ENCODE measurements around the gene TMEM151B. TPM values are rescaled to one million over a fixed set of nuclear protein-coding genes. Genes with fewer than 3 reads are reported as not detected.

Gene TMEM151B
- total RNA-seq, 1 experiment from 2014 or later: not detected

DNA sequence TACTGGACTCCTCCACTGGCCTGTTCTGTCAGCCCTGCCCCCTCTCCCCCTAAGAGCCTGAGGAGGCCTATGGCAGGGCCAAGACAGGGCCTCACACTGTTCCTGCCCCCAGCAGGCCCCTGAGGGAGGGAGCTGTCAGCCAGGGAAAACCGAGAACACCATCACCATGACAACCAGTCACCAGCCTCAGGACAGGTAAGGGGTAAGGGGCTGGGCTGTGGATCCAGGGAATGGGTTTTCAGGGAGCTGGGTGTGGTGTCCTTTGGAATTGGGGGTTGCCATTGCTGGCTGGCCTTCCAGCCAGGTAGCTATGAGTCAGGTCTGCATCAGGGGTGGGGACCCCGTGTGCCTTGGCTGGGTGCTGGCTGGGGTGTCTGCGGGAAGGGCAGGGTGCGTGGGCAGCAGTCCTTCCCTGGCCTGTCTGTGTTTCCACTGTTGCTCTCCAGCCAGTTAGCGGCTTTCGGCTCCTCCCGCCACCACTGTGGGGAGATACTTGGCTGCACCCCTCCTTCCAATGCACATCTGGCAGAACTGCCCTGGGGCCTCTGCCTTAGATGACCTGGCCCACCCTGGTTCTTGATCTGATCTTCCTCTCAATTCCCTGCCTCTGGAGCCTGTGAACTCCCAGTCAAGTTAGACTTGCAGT is 43.0 kb upstream of the TMEM151B start:
- CTCF ChIA-PET: interaction anchor here (1.5 kb wide), 1 partner anchor 10 kb away, joined by 7 read pairs; no protein-coding TSS in a partner anchor
- TF ChIP-seq ZFX (IDR thresholded peaks at IDR 0.05): no peak
- TF ChIP-seq, protein P1, sequence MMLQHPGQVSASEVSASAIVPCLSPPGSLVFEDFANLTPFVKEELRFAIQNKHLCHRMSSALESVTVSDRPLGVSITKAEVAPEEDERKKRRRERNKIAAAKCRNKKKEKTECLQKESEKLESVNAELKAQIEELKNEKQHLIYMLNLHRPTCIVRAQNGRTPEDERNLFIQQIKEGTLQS (IDR thresholded peaks at IDR 0.05): no peak
- no peak for TF ChIP-seq SIN3A (IDR thresholded peaks at IDR 0.05; ENCODE audit: low read depth)
- TF ChIP-seq YY1 (IDR thresholded peaks at IDR 0.05; ENCODE audit: extremely low read depth, insufficient replicate concordance, low read depth, low read length): no peak
- TF ChIP-seq EZH2phosphoT487 (IDR thresholded peaks at IDR 0.05; ENCODE audit: borderline replicate concordance): no peak
- TF ChIP-seq JUND (IDR thresholded peaks at IDR 0.05): no peak
- no peak for TF ChIP-seq CEBPB (IDR thresholded peaks at IDR 0.05; ENCODE audit: low read depth)
- TF ChIP-seq ZNF274 (IDR thresholded peaks at IDR 0.05; ENCODE audit: low read depth, low read length): no peak
- TF ChIP-seq POLR2AphosphoS5 (IDR thresholded peaks at IDR 0.05; ENCODE audit: low read depth, low read length): no peak
- no peak for TF ChIP-seq EGR1 (IDR thresholded peaks at IDR 0.05; ENCODE audit: low read depth)
- TF ChIP-seq POLR2A (IDR thresholded peaks at IDR 0.05; ENCODE audit: borderline replicate concordance, extremely low read depth, insufficient read depth, insufficient read length): no peak
- TF ChIP-seq, protein P2, sequence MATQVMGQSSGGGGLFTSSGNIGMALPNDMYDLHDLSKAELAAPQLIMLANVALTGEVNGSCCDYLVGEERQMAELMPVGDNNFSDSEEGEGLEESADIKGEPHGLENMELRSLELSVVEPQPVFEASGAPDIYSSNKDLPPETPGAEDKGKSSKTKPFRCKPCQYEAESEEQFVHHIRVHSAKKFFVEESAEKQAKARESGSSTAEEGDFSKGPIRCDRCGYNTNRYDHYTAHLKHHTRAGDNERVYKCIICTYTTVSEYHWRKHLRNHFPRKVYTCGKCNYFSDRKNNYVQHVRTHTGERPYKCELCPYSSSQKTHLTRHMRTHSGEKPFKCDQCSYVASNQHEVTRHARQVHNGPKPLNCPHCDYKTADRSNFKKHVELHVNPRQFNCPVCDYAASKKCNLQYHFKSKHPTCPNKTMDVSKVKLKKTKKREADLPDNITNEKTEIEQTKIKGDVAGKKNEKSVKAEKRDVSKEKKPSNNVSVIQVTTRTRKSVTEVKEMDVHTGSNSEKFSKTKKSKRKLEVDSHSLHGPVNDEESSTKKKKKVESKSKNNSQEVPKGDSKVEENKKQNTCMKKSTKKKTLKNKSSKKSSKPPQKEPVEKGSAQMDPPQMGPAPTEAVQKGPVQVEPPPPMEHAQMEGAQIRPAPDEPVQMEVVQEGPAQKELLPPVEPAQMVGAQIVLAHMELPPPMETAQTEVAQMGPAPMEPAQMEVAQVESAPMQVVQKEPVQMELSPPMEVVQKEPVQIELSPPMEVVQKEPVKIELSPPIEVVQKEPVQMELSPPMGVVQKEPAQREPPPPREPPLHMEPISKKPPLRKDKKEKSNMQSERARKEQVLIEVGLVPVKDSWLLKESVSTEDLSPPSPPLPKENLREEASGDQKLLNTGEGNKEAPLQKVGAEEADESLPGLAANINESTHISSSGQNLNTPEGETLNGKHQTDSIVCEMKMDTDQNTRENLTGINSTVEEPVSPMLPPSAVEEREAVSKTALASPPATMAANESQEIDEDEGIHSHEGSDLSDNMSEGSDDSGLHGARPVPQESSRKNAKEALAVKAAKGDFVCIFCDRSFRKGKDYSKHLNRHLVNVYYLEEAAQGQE (IDR thresholded peaks at IDR 0.05; ENCODE audit: low read depth): no peak
- TF ChIP-seq EZH2 (IDR thresholded peaks at IDR 0.05): no peak
- no peak for TF ChIP-seq ELF1 (IDR thresholded peaks at IDR 0.05; ENCODE audit: borderline replicate concordance, low read depth)
- no peak for TF ChIP-seq FOSL1 (IDR thresholded peaks at IDR 0.05; ENCODE audit: low read depth)

More for the DNA sequence above, 43.0 kb upstream of the TMEM151B start:
- H3K9ac ChIP-seq (ENCODE audit: low read length): no peak overlapping the region
- H3K4me2 ChIP-seq (ENCODE audit: low read length): no peak overlapping the region
- no peak overlapping the region; the same call in 1 of the 2 replicates for H3K27ac ChIP-seq (ENCODE audit: low read depth, low read length)
- ATAC-seq (no peak), DNase-seq (ENCODE audit: low read depth, low spot score) (no peak)
- no peaks in the 10 kb centered on the region for H3K9me3 ChIP-seq (ENCODE audit: control insufficient read depth in 1 of 2, insufficient read depth in 1 of 2, low read depth in 1 of 2, low read length in 2 of 2)
- H2AFZ ChIP-seq (ENCODE audit: low read depth, low read length, poor library complexity, severe bottlenecking): no peak overlapping the region
- peaks cover 16 to 36% of the 10 kb centered on the region in 2 experiments for H3K4me1 ChIP-seq (ENCODE audit: control insufficient read depth in 1 of 2, insufficient read depth in 2 of 2, low read length in 2 of 2)
- peaks cover 55% of the 10 kb centered on the region for H3K79me2 ChIP-seq (ENCODE audit: insufficient read depth, low read length)
- intact Hi-C loops (cut with micrococcal nuclease): no loop called here
- RAD21 ChIA-PET (ENCODE audit: low non-redundant PET in 1 of 2, low total read pairs in 2 of 2, uncharacterized antibody in 2 of 2, unreplicated experiment in 2 of 2): no interaction called here
- no peak overlapping the region for H3K4me3 ChIP-seq (replicated peaks in 1 of 2; ENCODE audit: low read depth in 1 of 2, low read length in 2 of 2)
- no peaks in the 10 kb centered on the region for H3K27me3 ChIP-seq (ENCODE audit: insufficient read depth, low read length)
- no TSS peak for BruUV-seq (replicated peaks)
- no peaks in the 10 kb centered on the region for H3K9me2 ChIP-seq (ENCODE audit: insufficient read depth)
- POLR2A ChIA-PET: interaction anchor here (0.7 kb wide), 1 partner anchor 20 kb away, joined by 3 read pairs; the partner anchor contains the start of gene HSP90AB1
- H4K20me1 ChIP-seq (ENCODE audit: insufficient read depth): peaks cover 4% of the 10 kb centered on the region; the same call in 1 of the 2 replicates
- H3K36me3 ChIP-seq (ENCODE audit: control insufficient read depth in 1 of 2, insufficient read depth in 2 of 2, low read length in 2 of 2): peaks cover 15 to 35% of the 10 kb centered on the region in 2 experiments; a peak in 3 of 4 replicates

All from HCT116 (cell line).